Fibroblast of peridontal ligament (primary cell): ENCODE data around the gene LEMD1.
A peak's percentile ranks its signal among the peaks of the same experiment; 100 is the strongest.
"Not testable (repeated sequence)": the region's sequence is repeated elsewhere in the genome, so short reads cannot be mapped to it uniquely, and the experiment has no call there.

Source experiments
- DNase-seq: peaks from one replicate; pipeline ENCODE4 v3.0.0-alpha.2; 2010; ENCODE audit errors: extremely low read depth

The LEMD1 gene

GRCh38 chr1:205380882-205381281, 41.0 kb downstream of the LEMD1 start:
- no peak for DNase-seq

DNA sequence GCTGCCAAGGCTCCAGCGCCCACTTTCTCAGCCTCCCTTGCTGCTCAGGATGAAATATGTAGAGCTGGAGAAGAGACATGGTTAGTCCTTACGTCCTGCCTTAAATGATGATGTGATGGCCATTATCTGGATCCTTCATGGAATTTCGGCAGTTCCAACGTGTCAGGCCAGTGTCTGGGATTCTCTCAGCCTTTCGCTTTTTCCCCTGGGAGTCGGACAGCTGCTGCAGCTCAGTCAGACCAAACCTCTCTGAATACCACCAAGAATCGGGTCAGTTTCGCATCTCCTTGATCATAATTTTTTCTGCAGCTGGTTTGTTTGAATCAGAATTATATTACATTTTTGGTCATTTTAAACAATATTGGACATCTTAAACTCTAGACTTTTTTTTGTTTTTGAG, 42.8 kb downstream of the LEMD1 start:
- no peak for DNase-seq

- no peak for DNase-seq
These were observed 44.5 kb downstream of the LEMD1 start for GRCh38 chr1:205377355-205377754.

DNA sequence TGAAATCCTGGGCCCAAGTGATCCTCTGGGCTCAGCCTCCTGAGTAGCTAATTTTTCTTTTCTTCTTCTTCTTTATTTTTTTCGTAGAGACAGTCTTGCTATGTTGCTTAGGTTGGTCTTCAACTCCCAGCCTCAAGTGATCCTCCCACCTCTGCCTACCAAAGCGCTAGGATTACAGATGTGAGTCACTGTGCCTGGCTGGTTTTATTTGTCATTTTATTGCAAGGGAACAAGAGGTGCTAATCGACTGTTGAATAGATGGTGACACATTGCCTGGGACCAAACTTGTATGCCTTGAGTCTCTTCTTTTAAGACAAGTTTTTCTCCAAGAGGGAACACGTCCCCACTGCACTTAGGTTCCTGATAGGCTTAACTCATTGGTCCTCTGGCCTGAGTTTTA, 45.1 kb downstream of the LEMD1 start:
- no peak for DNase-seq

DNA sequence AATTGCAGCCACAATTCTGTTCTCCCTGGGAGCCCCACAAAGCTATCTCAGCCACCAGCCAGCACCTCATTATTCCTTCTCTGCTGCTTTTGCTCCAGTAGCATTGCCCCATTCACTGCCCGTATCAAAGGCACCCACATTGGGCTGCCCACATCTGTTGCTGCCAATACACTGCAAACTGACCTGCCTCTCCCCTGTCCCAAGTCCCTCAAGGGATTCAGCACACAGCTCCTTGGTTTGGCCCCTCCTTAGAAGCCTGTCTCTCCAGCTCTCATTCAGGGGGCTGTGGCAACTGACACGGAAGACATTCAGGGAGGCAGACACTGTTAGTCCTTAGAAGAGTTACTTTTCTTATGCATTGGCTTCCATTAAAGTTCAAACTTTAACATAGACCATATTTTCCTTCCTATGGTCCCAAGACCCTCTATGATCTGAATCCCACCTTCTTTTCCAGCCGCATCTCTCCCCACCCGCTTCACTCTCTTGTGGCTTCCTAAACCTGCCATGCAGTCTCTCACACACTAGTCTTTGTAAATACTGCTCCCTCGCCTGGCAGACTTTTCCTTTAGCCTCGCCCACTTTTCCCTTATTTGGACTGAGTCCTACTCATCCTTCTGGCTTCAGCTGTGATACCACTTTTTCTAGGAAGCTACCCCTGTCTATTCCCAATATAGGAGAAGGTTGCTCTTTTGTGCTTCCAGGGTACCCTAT, 45.9 kb downstream of the LEMD1 start:
- DNase-seq: peak; percentile 48

DNA sequence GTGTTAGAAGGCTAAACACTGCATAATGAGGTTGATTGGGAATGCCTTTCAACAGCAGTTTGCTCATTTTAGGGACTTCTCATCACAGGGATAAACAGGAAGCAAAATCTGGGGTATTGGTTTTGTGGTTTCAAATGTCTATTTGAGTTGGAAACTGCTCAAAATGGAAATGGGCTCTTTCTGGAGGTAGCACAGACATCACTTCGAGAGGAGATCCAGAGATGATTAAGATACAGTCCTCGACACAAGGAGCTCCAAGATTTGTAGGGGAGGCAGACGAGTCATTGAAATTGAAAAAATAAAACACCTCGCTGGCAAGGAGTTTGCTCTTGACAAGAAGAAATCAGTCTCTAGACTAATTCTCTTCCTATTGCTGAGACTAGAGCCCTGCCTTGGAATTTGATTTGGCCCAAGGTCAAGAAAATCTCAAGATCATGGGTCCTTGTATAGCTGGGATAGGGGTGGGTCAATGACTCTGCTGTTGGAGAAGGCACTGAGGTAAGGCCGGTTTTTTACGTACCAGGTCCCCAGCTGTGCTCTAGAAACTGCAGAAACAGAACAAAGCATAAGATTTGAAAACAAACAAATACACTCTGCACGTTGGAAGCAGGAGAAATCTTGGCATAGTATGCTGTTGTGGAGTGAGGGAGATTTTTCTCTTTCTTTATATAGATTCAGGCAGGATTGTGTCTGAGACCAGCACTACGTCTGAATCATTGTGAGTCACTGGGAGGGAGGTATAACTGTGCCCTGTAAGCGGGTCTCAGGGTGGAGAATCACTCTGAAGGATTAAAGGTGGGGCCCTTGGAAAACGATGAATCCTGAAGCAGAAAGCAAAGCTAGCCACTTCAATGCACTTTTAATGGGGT, 47.4 kb downstream of the LEMD1 start:
- peak; percentile 55 for DNase-seq

- no peak for DNase-seq
These were observed 48.1 kb downstream of the LEMD1 start for GRCh38 chr1:205373798-205374175.

- DNase-seq: peak; percentile 23
These were observed 48.6 kb downstream of the LEMD1 start for GRCh38 chr1:205373022-205373797.

DNA sequence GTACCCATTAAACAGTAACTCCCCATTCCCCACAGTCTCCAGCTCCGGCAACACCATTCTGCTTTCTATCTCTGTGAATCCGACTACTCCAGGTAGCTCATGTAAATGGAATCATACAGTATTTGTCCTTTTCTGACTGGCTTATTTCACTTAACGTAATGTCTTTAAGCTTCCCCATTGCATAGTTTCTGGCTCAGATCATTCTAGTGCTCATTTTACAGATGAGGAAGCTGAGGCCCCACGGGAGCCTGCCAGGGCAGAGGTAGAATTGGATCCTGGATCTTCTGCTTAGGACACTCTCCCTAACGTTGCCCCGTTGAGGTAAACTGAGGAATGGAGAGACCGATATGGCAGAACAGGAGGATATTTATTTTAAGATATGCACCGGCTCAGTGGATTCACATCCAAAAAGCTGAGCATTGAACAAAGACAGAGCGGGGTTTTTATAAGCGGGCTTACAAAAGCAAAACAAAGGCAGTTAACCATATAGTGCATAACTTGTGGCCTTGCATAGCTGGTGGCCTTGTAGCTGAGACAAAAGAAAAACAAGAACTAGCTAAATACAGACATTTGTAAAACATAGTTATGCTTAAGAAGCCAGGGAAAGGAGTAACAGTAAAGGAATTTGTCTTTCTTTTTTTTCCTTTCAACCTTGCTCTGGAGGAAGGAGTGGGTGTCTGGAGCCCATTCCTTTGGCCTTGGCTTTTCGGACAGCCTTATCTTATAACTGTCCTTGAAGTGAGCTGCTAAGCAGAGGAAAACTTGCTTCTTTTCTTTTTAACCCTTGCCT, 49.8 kb downstream of the LEMD1 start:
- no peak for DNase-seq

DNA sequence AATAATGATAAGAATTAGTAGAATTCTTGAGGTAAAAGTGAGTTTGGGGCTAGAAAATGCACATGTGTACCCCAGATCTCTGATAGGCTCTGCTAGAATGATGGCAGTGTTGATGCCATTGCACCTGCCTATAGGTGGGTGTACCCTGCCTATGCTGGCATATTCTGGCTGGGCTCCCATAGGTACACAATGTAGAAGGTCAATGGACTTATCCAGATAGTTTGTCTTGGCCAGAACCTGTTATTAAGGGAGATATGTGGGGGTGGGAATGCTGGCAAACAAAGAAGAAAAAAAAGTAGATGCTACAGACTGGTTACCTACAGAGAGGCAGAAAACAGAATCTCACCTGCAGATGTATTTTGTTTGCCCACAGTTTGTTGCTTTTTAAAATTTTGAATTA, 51.1 kb downstream of the LEMD1 start:
- DNase-seq: no peak

GRCh38 chr1:205369701-205370123, 52.1 kb downstream of the LEMD1 start:
- DNase-seq: no peak

- no peak for DNase-seq
These were observed 53.4 kb downstream of the LEMD1 start for GRCh38 chr1:205368478-205368877.

GRCh38 chr1:205365945-205366463, 55.9 kb downstream of the LEMD1 start:
- DNase-seq: no peak

GRCh38 chr1:205365086-205365485, 56.8 kb downstream of the LEMD1 start:
- DNase-seq: not testable (repeated sequence)

DNA sequence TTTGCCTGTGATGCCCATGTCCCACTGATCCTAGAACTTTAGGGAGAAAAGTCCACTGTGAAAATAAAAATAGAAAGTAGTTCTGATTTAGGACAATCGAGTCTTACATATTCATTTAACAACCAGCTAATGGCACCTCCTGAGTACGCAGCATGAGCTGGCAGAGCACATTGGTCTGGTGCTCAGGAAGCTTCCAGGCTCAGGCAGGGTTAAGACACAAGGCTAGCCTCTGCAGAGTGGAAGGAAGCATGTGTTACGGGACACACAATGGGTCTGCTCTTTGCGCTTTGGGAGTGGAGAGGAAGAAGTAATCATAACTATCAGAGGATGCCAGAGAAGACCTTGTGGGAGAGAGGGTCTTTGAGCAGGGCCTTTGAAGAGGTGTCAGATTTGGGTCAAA, 61.0 kb downstream of the LEMD1 start:
- no peak for DNase-seq

- no peak for DNase-seq
These were observed 61.9 kb downstream of the LEMD1 start for GRCh38 chr1:205359771-205360565.

- DNase-seq: no peak
These were observed 63.3 kb downstream of the LEMD1 start for GRCh38 chr1:205358579-205358978.

GRCh38 chr1:205357567-205357966, 64.3 kb downstream of the LEMD1 start:
- no peak for DNase-seq

DNA sequence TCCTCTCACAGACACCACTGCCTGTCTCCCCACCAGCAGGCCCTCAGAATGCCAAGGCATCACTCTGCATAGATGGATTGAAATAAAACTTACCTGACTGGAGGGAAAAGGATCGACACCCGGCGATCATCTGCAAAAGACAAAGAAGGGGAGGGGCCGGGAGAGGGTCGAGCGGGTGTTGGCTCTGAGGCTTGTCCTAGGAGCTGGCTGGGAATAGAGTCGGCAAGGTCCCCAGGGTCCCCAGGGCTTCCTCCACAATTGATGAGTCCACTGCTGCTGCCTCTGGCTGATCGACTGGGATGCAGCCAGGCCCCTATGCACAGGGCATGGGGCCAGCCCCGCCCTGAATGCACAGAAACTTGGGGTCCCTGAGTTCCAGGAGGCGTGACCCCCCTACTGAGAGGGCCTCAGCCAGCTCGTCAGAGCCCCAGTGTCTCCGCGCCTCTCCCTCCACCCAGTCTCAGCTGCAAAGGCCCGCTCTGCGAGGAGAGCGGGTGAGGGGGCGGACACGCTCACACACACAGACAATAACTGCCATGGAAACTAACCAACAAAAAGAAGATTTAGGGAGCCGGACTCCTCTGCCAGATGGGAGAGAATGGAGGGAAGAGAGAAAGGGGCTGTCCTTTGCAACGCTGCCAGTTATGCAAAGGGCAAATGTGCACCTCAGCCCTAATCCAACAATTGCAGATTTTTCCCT, 65.3 kb downstream of the LEMD1 start, which contains the start of gene KLHDC8A:
TSS of gene KLHDC8A (minus strand) at position 483 of the 700 bp plus-strand sequence. CDS start 13,318 bp downstream, outside the sequence.
- DNase-seq: no peak

DNA sequence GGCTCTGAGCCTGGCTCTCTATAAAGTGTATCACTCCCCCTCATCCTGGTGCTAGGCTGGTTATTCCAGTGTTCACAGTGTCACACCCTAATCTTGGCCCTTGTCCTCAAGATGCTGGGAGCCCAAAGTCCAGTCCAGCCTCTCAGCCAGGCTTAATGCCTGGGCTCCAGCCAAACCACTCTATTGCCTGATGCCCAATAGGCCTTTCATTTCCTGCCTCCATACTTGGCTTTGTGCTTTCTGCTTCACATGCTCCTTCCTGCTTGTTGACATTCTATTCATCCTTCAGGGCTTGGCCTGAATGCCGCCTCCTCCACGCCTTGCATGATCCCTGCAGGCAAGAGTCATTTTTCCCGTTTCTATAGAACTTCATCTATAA, 66.8 kb downstream of the LEMD1 start:
- no peak for DNase-seq
